ENCODE data around the gene BBLN. TPM values are rescaled to one million over a fixed set of nuclear protein-coding genes. Genes with fewer than 3 reads are reported as not detected.
A peak's percentile ranks its signal among the peaks of the same experiment; 100 is the strongest.

The BBLN gene
- total RNA-seq, 2 donors from 2014 or later, result 65.7 to 82.1 TPM

- peaks cover 7% of the 10 kb centered on the region for H3K27me3 Mint-ChIP-seq (ENCODE audit: insufficient read depth)
- TF ChIP-seq CTCF (conservative IDR thresholded peaks at IDR 0.05), result no peak
- no peaks in the 10 kb centered on the region for H3K9me3 Mint-ChIP-seq
- no peaks in the 10 kb centered on the region for H3K36me3 Mint-ChIP-seq (ENCODE audit: low read depth)
- no peak overlapping the region for H3K4me3 Mint-ChIP-seq
- H3K27me3 ChIP-seq (ENCODE audit: control insufficient read depth, insufficient read depth, low read length, poor library complexity, severe bottlenecking), result no peaks in the 10 kb centered on the region
- WGBS, 2 experiments (ENCODE audit: insufficient coverage in 1 of 2, insufficient read length in 1 of 2), result 93 to 100% methylated on average over 1 to 5 of the region's 5 CpGs
- no peak overlapping the region for H3K27ac Mint-ChIP-seq
- H3K4me3 ChIP-seq (ENCODE audit: low read length), result no peak overlapping the region
- peaks cover 3% of the 10 kb centered on the region for H3K4me1 Mint-ChIP-seq
- H3K9ac ChIP-seq (ENCODE audit: extremely low read depth, low read length, poor library complexity, severe bottlenecking), result no peak overlapping the region
- DNase-seq, result no peak
- H3K4me1 ChIP-seq (ENCODE audit: control insufficient read depth, insufficient read depth, low read length), result no peaks in the 10 kb centered on the region
- no peak overlapping the region for H3K27ac ChIP-seq (ENCODE audit: low read depth, low read length)
- H3K36me3 ChIP-seq (ENCODE audit: control insufficient read depth, insufficient read depth, low read length), result no peaks in the 10 kb centered on the region
- H3K9me3 ChIP-seq (ENCODE audit: control insufficient read depth, low read length), result no peaks in the 10 kb centered on the region
Observed at GRCh38 chr9:128148509-128149000, 11.5 kb upstream of the BBLN start.

- H3K9ac ChIP-seq (ENCODE audit: extremely low read depth, low read length, poor library complexity, severe bottlenecking), result no peak within 1 kb of the TSS
- H3K4me3 Mint-ChIP-seq, result no peak within 1 kb of the TSS
Observed at GRCh38 chr9:128149001-128149701, 10.9 kb upstream of the BBLN start, which contains the start of gene LCN2. Gene LCN2 (plus strand): TSS chr9:128149453. CDS start chr9:128149526, 73 bp downstream.

GRCh38 chr9:128149951-128150593 is 10.0 kb upstream of the BBLN start:
- no peaks in the 10 kb centered on the region for H3K36me3 ChIP-seq (ENCODE audit: control insufficient read depth, insufficient read depth, low read length)
- Mint-ChIP-seq H3K27ac (peak overlapping the region; percentile 30), H3K4me1 (peaks cover 3% of the 10 kb centered on the region), H3K9me3 (no peaks in the 10 kb centered on the region), H3K4me3 (no peak overlapping the region), H3K27me3 (ENCODE audit: insufficient read depth) (peaks cover 7% of the 10 kb centered on the region), H3K36me3 (ENCODE audit: low read depth) (no peaks in the 10 kb centered on the region)
- H3K9ac ChIP-seq (ENCODE audit: extremely low read depth, low read length, poor library complexity, severe bottlenecking), result no peak overlapping the region
- 84 to 91% methylated on average over 9 to 11 of the region's 11 CpGs for WGBS, 2 experiments (ENCODE audit: insufficient coverage in 1 of 2, insufficient read length in 1 of 2)
- TF ChIP-seq CTCF (conservative IDR thresholded peaks at IDR 0.05), result no peak
- no peaks in the 10 kb centered on the region for H3K9me3 ChIP-seq (ENCODE audit: control insufficient read depth, low read length)
- H3K27me3 ChIP-seq (ENCODE audit: control insufficient read depth, insufficient read depth, low read length, poor library complexity, severe bottlenecking), result no peaks in the 10 kb centered on the region
- no peak overlapping the region for H3K27ac ChIP-seq (ENCODE audit: low read depth, low read length)
- H3K4me3 ChIP-seq (ENCODE audit: low read length), result no peak overlapping the region
- H3K4me1 ChIP-seq (ENCODE audit: control insufficient read depth, insufficient read depth, low read length), result no peaks in the 10 kb centered on the region
- no peak for DNase-seq

More at GRCh38 chr9:128149001-128149701, 10.9 kb upstream of the BBLN start, which contains the start of gene LCN2:
- Histone ChIP-seq H3K9me3 (ENCODE audit: control insufficient read depth, low read length) (no peaks in the 10 kb centered on the region), H3K36me3 (ENCODE audit: control insufficient read depth, insufficient read depth, low read length) (no peaks in the 10 kb centered on the region), H3K27ac (ENCODE audit: low read depth, low read length) (no peak within 1 kb of the TSS), H3K27me3 (ENCODE audit: control insufficient read depth, insufficient read depth, low read length, poor library complexity, severe bottlenecking) (no peaks in the 10 kb centered on the region), H3K4me3 (ENCODE audit: low read length) (no peak within 1 kb of the TSS), H3K4me1 (ENCODE audit: control insufficient read depth, insufficient read depth, low read length) (no peaks in the 10 kb centered on the region)
- WGBS, 2 experiments (ENCODE audit: insufficient coverage in 1 of 2, insufficient read length in 1 of 2), result 69 to 89% methylated on average over 5 to 9 of the region's 9 CpGs
- Mint-ChIP-seq H3K9me3 (no peaks in the 10 kb centered on the region), H3K27me3 (ENCODE audit: insufficient read depth) (peaks cover 7% of the 10 kb centered on the region), H3K4me1 (peaks cover 3% of the 10 kb centered on the region), H3K27ac (peak within 1 kb of the TSS; percentile 30), H3K36me3 (ENCODE audit: low read depth) (no peaks in the 10 kb centered on the region)
- peak; percentile 41 for DNase-seq
- no peak for TF ChIP-seq CTCF (conservative IDR thresholded peaks at IDR 0.05)

Measured in endodermal cell (in vitro differentiated cells).